VCaP (cell line): Measurements from ENCODE around the gene E2F8.
"Not testable (repeated sequence)": the region's sequence is repeated elsewhere in the genome, so short reads cannot be mapped to it uniquely, and the experiment has no call there.

ENCODE experiments used
- H3K27ac ChIP-seq: fragments of 450-650 bp; 2 replicates; pipeline ENCODE4 v1.5.1; 2017
- CTCF ChIP-seq: fragments of 450-650 bp; conservative IDR thresholded peaks from 2 replicates; pipeline ENCODE4 v1.5.1; 2017; ENCODE audit warnings: mild to moderate bottlenecking, moderate library complexity

Gene E2F8

GRCh38 chr11:19281555-19281954 lies 40.8 kb upstream of the E2F8 start:
- H3K27ac ChIP-seq = no peak overlapping the region
- TF ChIP-seq CTCF = no peak

GRCh38 chr11:19281041-19281440 lies 40.3 kb upstream of the E2F8 start:
- H3K27ac ChIP-seq = no peak overlapping the region
- TF ChIP-seq CTCF = no peak

GRCh38 chr11:19279451-19279850 lies 38.7 kb upstream of the E2F8 start:
- no peak for TF ChIP-seq CTCF
- H3K27ac ChIP-seq = no peak overlapping the region

- no peak overlapping the region for H3K27ac ChIP-seq
Measured at GRCh38 chr11:19276859-19277808, 36.4 kb upstream of the E2F8 start.

GRCh38 chr11:19275496-19275895 lies 34.8 kb upstream of the E2F8 start:
- H3K27ac ChIP-seq = no peak overlapping the region
- no peak for TF ChIP-seq CTCF

More at GRCh38 chr11:19276859-19277808, 36.4 kb upstream of the E2F8 start:
- no peak for TF ChIP-seq CTCF

GRCh38 chr11:19273219-19273618 lies 32.5 kb upstream of the E2F8 start:
- not testable (repeated sequence) for H3K27ac ChIP-seq

- TF ChIP-seq CTCF = no peak
- H3K27ac ChIP-seq = no peak overlapping the region
Measured at GRCh38 chr11:19268909-19269308, 28.2 kb upstream of the E2F8 start.

- no peak for TF ChIP-seq CTCF
- no peak overlapping the region for H3K27ac ChIP-seq
Measured at GRCh38 chr11:19267567-19267966, 26.8 kb upstream of the E2F8 start.
